GM13976 (cell line): Measurements from ENCODE around the gene THAP12.

ENCODE experiments used
- DNase-seq: peaks from one replicate; pipeline ENCODE4 v3.0.0; 2012; ENCODE audit warnings: low spot score
- CTCF ChIP-seq: IDR thresholded peaks from 2 replicates; pipeline ENCODE4 v1.5.1; 2012; ENCODE audit warnings: borderline replicate concordance, mild to moderate bottlenecking; ENCODE audit not compliant: insufficient read depth; ENCODE audit errors: extremely low read depth, missing control alignments, control extremely low read depth
- in situ Hi-C: fragments of 300-500 bp; cut with MboI; formaldehyde crosslinking; loops from one replicate; pipeline ENCODE4 v1.12.0; 2022; ENCODE audit warnings: low sequenced_read_pairs, mixed read lengths, inconsistent platforms; ENCODE audit not compliant: unreplicated experiment

Gene THAP12

GRCh38 chr11:76394411-76394810 is 13.5 kb upstream of the THAP12 start:
- DNase-seq = no peak
- in situ Hi-C loops = no loop called here
- TF ChIP-seq CTCF = no peak

GRCh38 chr11:76392870-76393269 is 11.9 kb upstream of the THAP12 start:
- no peak for TF ChIP-seq CTCF
- in situ Hi-C loops = no loop called here
- DNase-seq = no peak

GRCh38 chr11:76391811-76392475 is 11.0 kb upstream of the THAP12 start:
- DNase-seq = no peak
- in situ Hi-C loops = no loop called here
- no peak for TF ChIP-seq CTCF

- DNase-seq = no peak
- in situ Hi-C loops = no loop called here
Observed at GRCh38 chr11:76391021-76391420, 10.1 kb upstream of the THAP12 start.

GRCh38 chr11:76388408-76388807 is 7.5 kb upstream of the THAP12 start:
- in situ Hi-C loops = no loop called here
- no peak for TF ChIP-seq CTCF
- DNase-seq = no peak

More at GRCh38 chr11:76391021-76391420, 10.1 kb upstream of the THAP12 start:
- no peak for TF ChIP-seq CTCF

- in situ Hi-C loops = no loop called here
- no peak for DNase-seq
- no peak for TF ChIP-seq CTCF
Observed at GRCh38 chr11:76385903-76386302, 5.0 kb upstream of the THAP12 start.

- no peak for DNase-seq
- in situ Hi-C loops = no loop called here
- TF ChIP-seq CTCF = no peak
Observed at GRCh38 chr11:76382209-76382608, 1.3 kb upstream of the THAP12 start.
